ENCODE results near the gene MACO1.
"Not testable (repeated sequence)": the region's sequence is repeated elsewhere in the genome, so short reads cannot be mapped to it uniquely, and the experiment has no call there.

The MACO1 gene

DNA sequence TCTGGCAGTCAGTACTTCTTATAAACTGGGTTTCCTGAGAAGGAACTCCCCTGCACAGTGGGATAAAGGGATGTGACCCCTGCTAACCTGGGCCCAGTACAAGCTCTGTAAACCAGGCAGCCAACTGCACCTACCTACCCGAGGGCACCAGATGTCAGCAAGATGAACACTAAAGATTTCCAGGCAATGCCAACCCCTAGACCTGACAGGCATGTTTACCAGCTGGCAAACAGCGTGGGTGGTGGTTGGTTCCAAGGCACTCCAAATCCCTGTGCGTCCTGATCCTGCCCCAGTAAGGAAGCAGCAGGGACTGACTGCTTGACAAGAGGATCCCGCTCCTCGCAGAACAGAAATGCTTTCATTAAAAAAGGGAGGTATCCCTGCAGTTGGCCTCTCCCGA lies 7.5 kb upstream of the MACO1 start:
- DNase-seq (ENCODE audit: low spot score): not testable (repeated sequence)

DNA sequence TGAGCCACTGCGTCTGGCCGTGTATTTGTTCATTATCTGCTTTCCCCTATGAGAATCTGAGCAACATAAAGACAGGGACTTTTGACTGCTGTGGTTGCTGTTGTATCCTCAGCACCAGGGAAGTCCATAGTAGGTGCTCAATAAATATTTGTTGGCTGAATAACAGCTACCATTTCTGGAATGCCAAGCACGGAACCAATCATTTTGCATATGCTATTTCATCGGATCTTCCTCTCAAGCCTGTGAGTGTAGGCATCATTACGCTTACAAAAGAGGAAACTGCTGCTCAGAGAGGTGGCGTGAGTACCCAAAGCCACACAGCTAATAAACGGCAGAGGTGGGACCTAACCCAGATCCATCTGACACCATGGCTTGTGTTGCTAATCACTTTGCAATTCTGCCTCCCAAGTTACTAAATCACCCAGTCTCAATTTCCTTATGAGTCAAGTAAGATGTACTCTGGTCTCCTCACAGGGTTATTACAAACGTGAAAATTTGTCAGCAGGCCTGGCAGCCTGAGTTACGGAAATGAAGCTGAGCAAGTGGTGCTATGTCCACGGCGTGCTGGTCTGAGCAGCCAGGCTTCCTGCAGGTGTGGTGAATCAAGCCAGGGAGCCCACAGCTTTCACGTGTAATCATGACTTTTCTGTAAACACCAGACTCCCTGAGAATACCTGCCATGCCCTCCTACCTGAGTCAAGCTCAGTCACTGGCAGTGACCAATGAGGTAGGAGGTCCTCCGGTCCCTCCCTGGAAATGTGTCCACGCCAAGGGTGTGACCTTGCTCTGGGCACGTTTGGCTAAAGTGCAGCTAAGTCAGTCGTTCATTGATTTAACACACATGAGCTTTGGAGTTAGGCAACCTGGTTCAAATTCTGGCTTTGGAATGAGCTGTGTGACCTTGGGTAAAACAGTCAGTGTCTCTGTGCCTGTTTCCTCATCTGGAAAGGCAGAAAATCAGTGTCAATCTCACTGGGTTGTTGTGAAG lies 5.3 kb upstream of the MACO1 start:
- DNase-seq (ENCODE audit: low spot score): no peak

DNA sequence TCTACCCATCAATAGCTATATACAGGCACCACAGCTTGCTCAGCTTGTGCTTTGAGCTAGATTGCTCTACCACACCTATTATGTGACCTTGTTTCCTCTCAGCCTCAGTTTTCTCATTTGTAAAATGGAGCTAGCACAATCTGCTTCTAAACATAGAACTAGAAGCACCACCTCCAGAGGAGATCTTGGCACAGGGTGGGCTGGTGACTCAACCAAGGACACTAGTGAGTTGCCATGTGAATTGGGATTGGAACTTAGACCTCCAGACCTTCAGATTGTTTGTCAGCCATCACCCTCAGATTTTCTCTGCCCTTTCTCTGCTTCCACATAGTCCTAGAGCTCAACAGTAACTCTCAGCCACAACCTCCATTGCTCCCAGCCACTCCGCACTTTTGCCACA lies 3.0 kb upstream of the MACO1 start:
- DNase-seq (ENCODE audit: low spot score): no peak

DNA sequence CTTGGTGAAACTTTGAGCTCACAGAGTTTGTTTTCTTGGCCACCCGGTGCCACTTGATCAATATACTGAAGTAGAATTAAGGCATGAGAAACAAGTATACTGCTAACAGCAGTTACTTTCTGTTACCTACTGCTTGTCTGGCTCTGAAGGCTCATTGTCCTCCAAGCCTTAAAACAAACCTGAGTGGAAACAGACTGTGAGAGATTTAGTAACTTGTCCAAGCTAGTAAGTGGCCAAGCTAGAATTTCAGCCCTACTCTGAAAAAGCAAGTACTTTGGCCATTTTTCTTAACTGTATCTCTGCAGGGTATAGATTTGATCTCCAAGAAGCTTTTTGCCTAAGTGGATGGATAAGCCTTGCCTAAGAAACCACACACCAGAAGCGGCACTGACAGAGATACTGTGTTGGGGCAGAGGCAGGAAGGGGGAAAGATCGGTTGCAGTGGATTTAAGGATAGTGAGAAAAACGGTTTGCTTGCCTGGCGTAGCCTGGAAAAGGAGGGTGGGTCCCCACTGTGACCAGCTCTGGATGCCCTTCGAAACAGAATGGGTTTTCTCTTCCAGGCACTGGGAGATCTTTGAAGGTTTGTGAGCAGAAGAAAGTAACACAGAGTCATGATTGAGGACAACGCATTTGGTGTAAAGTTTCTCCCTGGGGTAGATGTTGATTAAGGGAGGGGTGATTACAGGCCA lies 2.1 kb upstream of the MACO1 start:
- no peak for DNase-seq (ENCODE audit: low spot score)

DNA sequence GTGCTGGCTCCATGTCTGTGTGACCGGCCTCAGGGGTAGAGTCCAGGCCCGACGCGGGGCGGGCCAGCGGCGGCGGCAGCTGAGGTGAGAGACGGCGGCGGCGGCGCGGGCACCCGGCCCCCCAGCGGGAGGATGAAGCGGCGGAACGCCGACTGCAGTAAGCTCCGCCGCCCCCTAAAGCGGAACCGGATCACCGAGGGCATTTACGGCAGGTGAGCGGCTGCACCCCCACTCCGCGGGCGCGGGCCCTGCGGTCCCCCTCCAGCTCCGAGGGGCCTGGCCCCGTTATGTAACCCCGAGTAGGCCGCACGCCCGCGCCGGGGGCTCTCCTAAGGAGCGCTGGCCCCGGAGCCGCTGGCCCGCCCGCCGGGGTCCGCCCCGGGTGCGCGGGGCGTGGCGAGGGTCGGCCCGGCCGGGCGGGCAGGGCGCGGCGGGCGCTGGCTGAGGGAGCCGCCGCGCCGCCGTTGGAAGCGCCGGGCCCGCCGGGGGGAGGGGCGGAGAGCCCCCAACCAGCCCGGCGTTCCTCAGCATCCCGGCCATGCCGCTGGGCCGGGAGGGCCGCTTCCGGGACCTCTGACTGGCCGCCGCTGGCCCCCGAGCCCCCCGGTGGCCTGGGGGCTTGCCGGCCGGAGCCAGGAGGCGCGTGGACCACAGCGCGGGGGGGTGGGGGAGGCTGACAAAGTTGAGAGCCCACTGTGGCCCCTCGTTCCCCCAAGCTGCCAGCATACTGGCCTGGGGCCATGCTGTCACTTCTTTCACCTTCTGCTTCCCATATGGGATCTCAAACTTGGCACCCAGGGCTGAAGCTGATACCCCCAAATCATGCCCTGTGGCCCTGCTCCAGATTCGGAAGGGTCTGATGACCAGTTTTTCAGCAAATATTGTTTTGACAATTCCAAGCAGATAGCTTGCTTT lies 527 bp downstream of the MACO1 start:
- no peak for DNase-seq (ENCODE audit: low spot score)

DNA sequence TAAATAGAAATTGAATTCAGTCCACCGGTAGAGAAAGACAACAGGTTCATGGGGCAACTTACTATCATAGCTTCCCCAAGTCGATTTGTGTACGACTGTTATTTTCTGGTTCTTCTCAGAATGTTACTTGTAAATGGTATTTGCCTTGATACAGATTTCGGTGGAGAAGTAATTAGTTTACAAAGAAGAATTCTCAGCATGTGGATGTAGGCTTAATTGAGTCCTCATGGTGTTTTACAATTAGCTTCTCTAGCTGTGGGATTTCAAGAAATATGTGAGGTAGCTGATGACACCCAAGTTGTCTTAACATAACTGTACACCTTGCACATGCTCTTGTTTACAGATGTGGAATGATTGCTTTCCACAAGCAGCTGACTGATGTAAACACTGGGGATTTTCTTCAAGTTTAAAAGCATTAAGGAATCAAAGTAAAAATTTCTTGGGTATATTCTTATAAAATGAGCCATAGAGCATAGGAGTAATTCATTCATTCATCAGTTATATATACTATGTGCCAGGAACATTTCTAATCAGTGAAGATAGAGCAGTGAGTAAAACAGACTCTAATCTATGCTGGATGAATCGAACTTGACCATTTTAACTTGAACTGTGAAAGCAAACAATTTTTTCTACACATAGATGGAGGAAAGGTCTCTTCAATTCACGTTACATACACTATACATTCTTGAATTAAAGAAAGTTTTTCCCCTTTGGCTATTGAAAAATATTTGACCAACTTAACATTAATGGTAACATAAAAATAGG lies 1.4 kb downstream of the MACO1 start:
- no peak for DNase-seq (ENCODE audit: low spot score)

DNA sequence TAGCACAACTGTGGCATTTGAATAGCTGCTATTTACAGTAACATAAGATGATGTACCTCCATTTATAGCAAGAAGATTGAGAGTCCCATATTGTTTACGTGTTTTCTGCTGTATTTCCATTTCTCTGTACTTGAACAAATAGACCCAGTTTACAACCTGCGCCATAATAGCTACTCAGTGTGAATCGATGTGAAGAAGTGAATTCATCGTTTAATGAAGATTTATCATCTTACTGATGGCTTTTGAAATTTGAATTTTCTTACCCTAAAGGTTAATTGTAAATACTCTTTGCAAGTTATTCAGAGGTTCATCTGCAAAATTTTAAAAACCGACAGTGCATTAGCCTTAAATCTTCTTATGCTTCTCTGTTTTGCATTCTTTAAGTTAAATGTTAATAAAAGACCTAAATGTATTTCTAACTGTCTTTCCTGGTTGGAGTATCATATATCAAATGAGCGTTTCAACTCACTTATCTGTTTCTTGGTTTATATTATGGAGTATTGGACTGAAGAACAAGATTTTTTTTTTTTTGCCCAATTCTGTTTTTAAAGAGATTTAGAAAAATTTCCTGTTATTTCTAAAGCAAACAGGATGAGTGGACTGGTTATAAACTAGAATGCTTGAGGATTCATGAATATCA lies 2.2 kb downstream of the MACO1 start:
- no peak for DNase-seq (ENCODE audit: low spot score)

DNA sequence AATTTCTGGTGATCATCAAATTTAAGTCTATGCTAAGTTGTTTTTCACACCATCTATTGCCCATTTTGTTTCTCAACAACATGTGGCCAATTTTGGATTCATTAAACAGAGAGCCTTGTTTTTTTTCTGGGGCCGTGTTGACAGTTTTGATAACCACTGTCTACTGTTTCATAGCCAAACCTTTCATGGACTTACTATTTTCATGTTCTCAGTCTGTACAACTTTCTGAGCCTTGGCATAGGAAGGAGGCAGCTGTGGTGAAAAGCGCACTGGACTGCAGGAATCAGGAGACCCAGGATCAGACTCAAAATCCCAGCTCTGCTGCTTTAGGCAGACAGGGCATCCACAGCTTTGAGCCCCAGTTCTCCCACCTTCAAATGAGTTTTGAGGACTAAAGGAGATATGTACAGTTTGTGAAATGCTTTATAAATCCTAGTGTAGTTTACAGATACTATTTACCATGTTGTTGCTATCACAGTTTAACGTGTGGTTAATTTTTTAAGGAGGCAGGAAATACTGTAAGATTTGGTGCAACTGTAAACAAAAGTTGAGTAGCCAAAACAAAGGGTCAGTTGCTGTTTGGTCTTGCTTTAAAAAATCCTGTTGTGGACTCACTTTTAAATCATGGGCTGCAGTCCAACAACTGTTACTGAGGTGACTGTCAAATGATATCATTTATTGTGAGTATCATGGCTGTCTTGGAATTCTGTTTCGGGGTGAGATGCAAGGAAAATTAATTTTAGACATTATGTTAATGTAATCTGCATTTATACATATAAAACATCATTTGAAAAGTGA lies 2.9 kb downstream of the MACO1 start:
- no peak for DNase-seq (ENCODE audit: low spot score)

DNA sequence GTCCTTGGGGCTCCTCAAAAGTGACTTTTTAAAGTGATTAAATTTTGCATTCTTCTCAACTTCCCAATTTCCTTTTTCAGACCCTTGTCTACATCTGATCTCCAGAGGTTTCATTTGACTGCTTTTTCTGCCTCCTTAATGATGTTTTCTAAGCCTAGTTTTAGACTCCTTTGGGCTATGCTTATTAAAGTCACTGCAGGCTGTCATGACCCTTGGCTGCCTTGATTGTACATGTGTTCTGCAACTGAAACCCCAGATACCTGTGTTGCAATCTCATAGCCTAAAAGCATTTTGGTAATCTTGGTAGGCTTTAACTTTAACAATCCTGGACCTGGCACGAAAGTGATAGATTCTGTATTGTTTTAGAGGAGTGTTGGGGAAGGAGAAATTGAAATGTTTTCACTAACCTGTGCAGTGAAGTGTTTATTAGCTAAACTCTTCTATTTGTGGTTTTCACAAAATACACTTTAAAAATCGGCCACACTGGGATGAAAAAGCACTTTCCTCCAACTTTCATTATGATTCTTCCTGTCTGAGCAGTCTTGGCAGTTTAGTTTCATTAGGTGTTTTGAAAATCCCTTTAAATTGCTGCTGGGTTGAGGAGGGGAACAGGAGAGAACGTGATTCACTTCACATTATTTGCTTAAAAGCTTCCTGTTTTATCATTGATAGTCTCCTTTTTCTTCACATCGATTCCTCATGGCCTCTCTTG lies 4.9 kb downstream of the MACO1 start:
- DNase-seq (ENCODE audit: low spot score): no peak

DNA sequence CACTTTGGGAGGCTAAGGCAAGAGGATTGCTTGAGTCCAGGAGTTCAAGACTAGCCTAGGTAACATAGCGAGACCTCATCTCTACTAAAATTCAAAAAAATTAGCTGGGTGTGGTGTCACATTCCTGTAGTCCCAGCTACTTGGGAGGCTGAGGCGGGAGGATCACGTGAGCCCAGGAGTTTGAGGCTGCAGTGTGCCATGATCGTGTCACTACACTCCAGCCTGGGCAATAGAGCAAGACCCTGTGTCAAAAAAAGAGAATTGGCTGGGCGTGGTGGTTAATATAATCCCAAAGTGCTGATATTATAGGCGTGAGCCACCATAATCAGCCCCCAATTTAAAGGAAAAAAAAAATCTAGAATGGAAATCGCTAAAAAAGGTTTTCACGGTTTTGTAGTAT lies 7.0 kb downstream of the MACO1 start:
- no peak for DNase-seq (ENCODE audit: low spot score)

DNA sequence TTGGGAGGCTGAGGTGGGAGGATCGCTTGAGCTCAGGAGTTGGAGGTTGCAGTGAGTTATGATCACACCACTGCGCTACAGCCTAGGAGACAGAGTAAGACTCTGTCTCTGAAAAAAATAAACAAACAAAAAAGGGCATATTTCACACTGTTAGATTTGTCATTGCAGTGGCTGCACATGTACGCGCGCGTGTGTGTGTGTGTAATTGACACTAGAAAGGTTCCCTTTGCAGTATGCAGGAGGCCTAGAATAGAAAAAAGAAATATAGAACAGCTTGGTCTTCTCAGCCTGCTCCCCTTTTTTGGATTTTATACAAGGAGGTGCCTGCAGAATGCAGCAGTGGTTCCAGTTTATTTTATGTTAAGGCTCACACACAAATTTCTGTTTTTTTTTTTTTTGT lies 8.6 kb downstream of the MACO1 start:
- no peak for DNase-seq (ENCODE audit: low spot score)

DNA sequence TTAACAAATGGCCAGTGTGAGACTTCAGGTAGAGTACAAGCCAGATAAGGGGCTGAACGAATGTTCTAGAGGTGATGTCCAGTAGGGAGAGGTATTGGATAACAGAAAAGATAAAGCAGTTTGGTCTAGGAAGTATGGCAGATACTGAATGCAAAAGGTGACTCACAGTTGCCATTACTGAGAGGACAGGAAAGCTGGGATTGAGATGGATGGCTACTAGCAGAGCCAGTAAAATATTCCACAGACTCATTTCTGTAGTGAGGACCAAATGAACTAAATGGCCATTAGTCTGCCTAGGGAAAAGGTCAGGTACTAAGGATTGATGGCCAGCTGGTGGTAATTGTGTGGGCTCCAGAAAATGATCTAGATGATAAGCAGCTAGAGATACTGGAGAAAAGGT lies 11.5 kb downstream of the MACO1 start:
- DNase-seq (ENCODE audit: low spot score): no peak

DNA sequence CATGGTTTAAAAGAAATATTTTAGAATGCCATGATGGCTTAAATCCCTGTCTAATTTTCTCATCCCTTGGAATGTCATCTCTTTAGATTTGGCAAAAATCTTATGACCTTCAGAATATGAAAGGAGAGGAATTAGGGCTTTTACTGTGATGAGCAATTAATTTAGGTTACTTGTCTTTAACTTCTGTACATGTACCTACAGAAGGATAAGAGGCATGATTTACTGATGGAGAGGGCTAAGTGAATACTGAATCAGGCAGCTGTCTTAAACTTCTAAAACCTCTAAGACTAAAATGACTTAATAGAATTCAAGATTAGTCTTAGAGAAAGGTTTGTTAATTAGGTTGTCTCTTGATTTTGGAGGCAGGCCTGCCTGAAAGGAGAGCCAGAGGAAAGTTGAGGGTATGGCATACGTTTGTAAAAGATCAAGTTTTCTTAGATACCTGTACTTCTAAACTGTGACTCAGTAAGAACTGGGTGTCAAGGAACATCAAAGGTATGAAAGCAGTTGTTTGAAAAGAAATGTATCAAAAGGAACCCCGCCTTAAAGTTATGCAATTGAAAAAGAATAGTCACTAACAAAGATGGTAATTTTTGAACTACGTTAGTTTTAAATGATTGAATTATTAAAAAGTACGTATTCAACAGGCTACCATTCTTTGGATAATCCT lies 12.5 kb downstream of the MACO1 start:
- no peak for DNase-seq (ENCODE audit: low spot score)

DNA sequence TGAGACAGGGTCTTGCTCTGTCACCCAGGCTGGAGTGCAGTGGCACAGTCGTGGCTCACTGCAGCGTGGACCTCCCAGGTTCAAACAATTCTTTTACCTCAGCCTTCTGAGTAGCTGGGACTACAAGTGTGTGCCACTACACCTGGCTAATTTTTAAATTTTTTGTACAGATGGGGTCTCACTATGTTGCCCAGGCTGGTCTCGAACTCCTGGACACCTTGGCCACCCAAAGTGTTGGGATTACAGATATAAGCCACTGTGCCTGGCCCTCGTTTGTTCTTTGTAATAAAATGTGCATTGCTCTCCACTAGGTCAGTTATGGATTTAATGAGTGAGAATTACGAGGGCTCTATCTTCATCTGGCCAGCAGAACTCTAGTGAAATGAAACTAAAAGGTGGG lies 13.9 kb downstream of the MACO1 start:
- not testable (repeated sequence) for DNase-seq (ENCODE audit: low spot score)

DNA sequence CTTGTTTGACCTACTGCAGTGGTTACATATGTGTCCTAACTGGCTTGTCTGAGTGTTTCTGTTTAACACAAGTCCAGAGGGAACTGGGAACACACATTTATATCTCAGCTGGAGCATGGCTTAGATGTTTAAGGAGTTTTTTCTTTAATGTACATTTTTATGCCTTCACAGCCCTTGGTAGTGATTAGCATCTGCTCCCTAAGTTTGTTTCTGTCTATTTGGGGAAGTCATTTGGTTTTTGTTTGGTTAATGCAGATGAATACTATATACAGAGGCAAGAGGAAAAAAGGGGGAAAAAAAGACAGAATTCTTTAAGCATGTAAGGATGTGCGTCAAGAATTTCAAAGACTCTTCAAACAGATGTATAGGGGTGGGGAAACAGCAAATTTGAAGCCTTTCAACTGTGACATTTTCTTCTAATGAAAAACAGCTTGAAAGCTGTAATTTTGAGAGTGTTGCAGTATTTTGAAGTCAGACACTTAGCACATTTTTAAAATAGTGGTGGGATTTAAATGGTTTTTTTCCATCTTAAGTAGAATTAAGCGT lies 15.4 kb downstream of the MACO1 start:
- DNase-seq (ENCODE audit: low spot score): no peak

DNA sequence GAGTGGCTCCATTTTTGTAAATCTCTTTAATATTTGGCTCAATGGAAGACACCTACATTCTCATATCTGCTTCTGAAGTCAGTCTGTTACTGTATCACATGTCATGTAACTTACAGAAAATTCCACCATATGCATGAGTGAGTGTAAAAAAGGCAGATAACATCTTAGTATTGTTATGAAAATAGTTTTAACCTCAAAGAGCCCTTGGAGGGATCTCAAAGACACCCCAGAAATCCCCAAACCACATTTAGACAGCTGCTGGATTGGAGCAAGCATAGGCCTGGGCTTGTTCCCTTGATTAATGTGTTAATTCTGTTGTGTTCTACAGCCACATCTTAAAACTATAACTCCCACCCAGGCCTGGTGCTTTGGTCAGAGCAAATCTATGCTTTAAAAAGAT lies 16.9 kb downstream of the MACO1 start:
- no peak for DNase-seq (ENCODE audit: low spot score)

DNA sequence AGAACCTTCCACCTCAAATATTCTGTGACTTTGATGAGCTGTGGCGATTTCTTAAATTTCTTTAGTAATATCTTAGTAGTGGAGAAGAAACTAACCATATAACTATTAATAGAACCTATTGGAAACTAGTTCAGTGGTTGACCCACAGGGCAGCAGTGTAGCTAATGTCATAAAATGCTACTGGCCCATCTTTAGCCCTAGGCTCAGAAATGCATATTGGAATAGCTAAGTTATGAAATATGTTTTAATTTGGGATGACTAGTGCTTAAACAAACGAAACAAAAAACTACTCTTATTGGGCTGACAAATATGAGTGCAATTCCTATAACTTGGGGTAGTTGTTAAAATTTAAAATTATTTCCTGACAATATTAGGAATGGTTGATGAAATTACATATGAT lies 20.2 kb downstream of the MACO1 start:
- DNase-seq (ENCODE audit: low spot score): no peak

DNA sequence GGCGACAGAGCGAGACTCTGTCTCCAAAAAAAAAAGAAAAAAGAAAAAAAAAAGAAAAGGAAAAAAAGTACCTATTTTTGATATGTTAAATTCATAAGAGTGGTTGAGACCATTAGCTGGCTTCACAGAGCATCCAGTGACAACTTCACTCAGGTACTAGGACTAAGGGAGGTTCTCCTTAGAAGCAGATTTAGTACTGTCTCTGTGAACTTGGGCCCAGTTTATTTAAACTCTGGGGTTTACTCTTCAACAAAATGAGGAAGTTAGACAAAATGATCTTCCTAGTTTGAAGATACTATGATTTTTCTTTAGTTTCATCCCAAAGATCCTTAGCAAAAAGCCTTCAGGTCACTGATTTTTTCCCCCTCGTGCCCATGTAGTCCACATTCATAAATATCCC lies 21.2 kb downstream of the MACO1 start:
- no peak for DNase-seq (ENCODE audit: low spot score)

DNA sequence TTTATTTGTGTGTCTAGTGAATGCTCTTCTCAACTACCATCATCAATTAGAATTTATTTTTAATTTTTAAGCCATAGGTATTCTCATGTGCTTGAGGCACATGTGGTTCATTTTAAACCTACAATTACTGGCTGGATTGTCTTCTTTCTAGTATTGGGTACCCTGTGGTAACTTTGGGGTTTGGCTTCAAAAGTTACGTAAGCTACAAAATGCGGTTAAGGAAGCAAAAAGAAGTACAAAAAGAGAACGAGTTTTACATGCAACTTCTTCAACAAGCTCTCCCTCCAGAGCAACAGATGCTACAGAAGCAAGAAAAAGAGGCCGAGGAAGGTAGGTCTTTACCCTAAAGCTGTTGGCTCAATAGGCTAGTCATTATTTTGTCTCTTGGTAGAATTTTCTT lies 25.8 kb downstream of the MACO1 start:
- DNase-seq (ENCODE audit: low spot score): no peak

All from CD4-positive, alpha-beta T cell treated with Interleukin-2 at 100 ng/mL for 4 hours (primary cell).